H9 (cell line): ENCODE results near the gene SLC9A7. TPM values are rescaled to one million over a fixed set of nuclear protein-coding genes. Genes with fewer than 3 reads are reported as not detected.

ENCODE experiments used
- DNase-seq: peaks from one replicate; pipeline ENCODE4 v3.0.0-alpha.2; 2017
- H2AFZ ChIP-seq: one replicate; pipeline ENCODE4 v1.6.1; 2013; ENCODE audit warnings: mild to moderate bottlenecking, low read length, control low read depth, moderate library complexity
- H2AK5ac ChIP-seq: 2 replicates; pipeline ENCODE4 v1.6.1; 2013; ENCODE audit warnings: low read length, control low read depth, mixed read lengths; ENCODE audit not compliant: insufficient read length
- H2BK120ac ChIP-seq: one replicate; pipeline ENCODE4 v1.6.1; 2013; ENCODE audit warnings: low read depth, mild to moderate bottlenecking, low read length, control low read depth, inconsistent platforms; ENCODE audit not compliant: poor library complexity, severe bottlenecking
- H2BK12ac ChIP-seq: 2 replicates; pipeline ENCODE4 v1.6.1; 2013; ENCODE audit warnings: low read length, control low read depth, mixed read lengths, low read depth; ENCODE audit not compliant: insufficient read length
- H2BK15ac ChIP-seq: 2 replicates; pipeline ENCODE4 v1.6.1; 2013; ENCODE audit warnings: low read depth, low read length, control low read depth
- H2BK20ac ChIP-seq: one replicate; pipeline ENCODE4 v1.6.1; 2013; ENCODE audit warnings: low read depth, mild to moderate bottlenecking, low read length, control low read depth, inconsistent platforms; ENCODE audit not compliant: poor library complexity, severe bottlenecking
- H2BK5ac ChIP-seq: 2 replicates; pipeline ENCODE4 v1.6.1; 2013; ENCODE audit warnings: low read length, control low read depth, mixed read lengths; ENCODE audit not compliant: insufficient read length
- H3K14ac ChIP-seq: 2 replicates; pipeline ENCODE4 v1.6.1; 2013; ENCODE audit warnings: low read length, control low read depth; ENCODE audit not compliant: insufficient read depth
- H3K18ac ChIP-seq: 2 replicates; pipeline ENCODE4 v1.6.1; 2013; ENCODE audit warnings: low read depth, mild to moderate bottlenecking, mixed read lengths, low read length, control low read depth; ENCODE audit not compliant: insufficient read length
- H3K23ac ChIP-seq: 2 replicates; pipeline ENCODE4 v1.6.1; 2013; ENCODE audit warnings: low read length, control low read depth, mixed read lengths, low read depth; ENCODE audit not compliant: insufficient read length
- H3K23me2 ChIP-seq: 2 replicates; pipeline ENCODE4 v1.6.1; 2013; ENCODE audit warnings: low read depth, mild to moderate bottlenecking, mixed read lengths, low read length, control low read depth; ENCODE audit not compliant: insufficient read length, poor library complexity, severe bottlenecking
- H3K27ac ChIP-seq: 2 replicates; pipeline ENCODE4 v1.5.1; 2013; ENCODE audit warnings: low read length, control low read depth, mixed read lengths, low read depth; ENCODE audit not compliant: insufficient read length
- H3K27me3 ChIP-seq: 2 replicates; pipeline ENCODE4 v1.6.1; 2013; ENCODE audit warnings: low read length, control low read depth, inconsistent platforms; ENCODE audit not compliant: insufficient read depth
- H3K4ac ChIP-seq: 2 replicates; pipeline ENCODE4 v1.6.1; 2013; ENCODE audit warnings: low read depth, mild to moderate bottlenecking, control low read depth, inconsistent platforms, low read length, moderate library complexity
- H3K4me1 ChIP-seq: 2 replicates; pipeline ENCODE4 v1.6.1; 2013; ENCODE audit warnings: low read length, control low read depth, inconsistent platforms; ENCODE audit not compliant: insufficient read depth
- H3K4me2 ChIP-seq: 2 replicates; pipeline ENCODE4 v1.6.1; 2013; ENCODE audit warnings: low read length, control low read depth, mixed read lengths; ENCODE audit not compliant: insufficient read length, insufficient read depth
- H3K56ac ChIP-seq: 2 replicates; pipeline ENCODE4 v1.6.1; 2013; ENCODE audit warnings: low read depth, mild to moderate bottlenecking, mixed read lengths, low read length, control low read depth; ENCODE audit not compliant: insufficient read length
- H3K79me1 ChIP-seq: 2 replicates; pipeline ENCODE4 v1.6.1; 2013; ENCODE audit warnings: low read depth, mild to moderate bottlenecking, moderate library complexity, low read length, control low read depth, inconsistent platforms; ENCODE audit not compliant: insufficient read depth, poor library complexity, severe bottlenecking
- H3K79me2 ChIP-seq: 2 replicates; pipeline ENCODE4 v1.6.1; 2013; ENCODE audit warnings: low read length, control low read depth, inconsistent platforms; ENCODE audit not compliant: insufficient read depth
- H3K9ac ChIP-seq: 2 replicates; pipeline ENCODE4 v1.6.1; 2013; ENCODE audit warnings: low read length, control low read depth, mixed read lengths; ENCODE audit not compliant: insufficient read length; ENCODE audit errors: extremely low read depth
- H3K9me3 ChIP-seq: one replicate; pipeline ENCODE4 v1.6.1; 2013; ENCODE audit warnings: low read depth, low read length, inconsistent platforms; ENCODE audit not compliant: control insufficient read depth
- H3T11ph ChIP-seq: one replicate; pipeline ENCODE4 v1.6.1; 2013; ENCODE audit warnings: mild to moderate bottlenecking, low read length, control low read depth, inconsistent platforms
- H4K20me1 ChIP-seq: one replicate; pipeline ENCODE4 v1.6.1; 2013; ENCODE audit not compliant: control insufficient read depth, insufficient read length, insufficient read depth
- H4K5ac ChIP-seq: 2 replicates; pipeline ENCODE4 v1.6.1; 2013; ENCODE audit warnings: low read depth, mild to moderate bottlenecking, mixed read lengths, low read length, control low read depth; ENCODE audit not compliant: insufficient read length
- H4K8ac ChIP-seq: replicated peaks from 2 replicates; pipeline ENCODE4 v1.6.1; 2013; ENCODE audit warnings: low read length, control low read depth, mixed read lengths, low read depth; ENCODE audit not compliant: insufficient read length
- H4K91ac ChIP-seq: 2 replicates; pipeline ENCODE4 v1.6.1; 2013; ENCODE audit warnings: low read depth, mild to moderate bottlenecking, moderate library complexity, mixed read lengths, low read length, control low read depth; ENCODE audit not compliant: insufficient read length
- H3K27ac Mint-ChIP-seq, 3 experiments: 2 replicates in 2 of 3; 3 replicates in 1 of 3; pipeline ENCODE4 v1.8.0; 2020 to 2021; ENCODE audit warnings: mixed read lengths in 3 of 3, mild to moderate bottlenecking in 1 of 3, moderate library complexity in 1 of 3
- H3K27me3 Mint-ChIP-seq: 2 replicates; pipeline ENCODE4 v1.8.0; 2021; ENCODE audit warnings: low read depth, mild to moderate bottlenecking, moderate library complexity, mixed read lengths
- H3K36me3 Mint-ChIP-seq, 3 experiments: 2 replicates in 2 of 3; 3 replicates in 1 of 3; pipeline ENCODE4 v1.8.0; 2020 to 2021; ENCODE audit warnings: low read depth in 3 of 3, mixed read lengths in 3 of 3; ENCODE audit not compliant: insufficient read depth in 1 of 3
- H3K4me1 Mint-ChIP-seq, 2 experiments: 2 replicates each; pipeline ENCODE4 v1.8.0; 2020; ENCODE audit warnings: mixed read lengths in 2 of 2
- H3K4me3 Mint-ChIP-seq, 2 experiments: 2 replicates in 1 of 2; 3 replicates in 1 of 2; pipeline ENCODE4 v1.8.0; 2020 to 2021; ENCODE audit warnings: mild to moderate bottlenecking in 2 of 2, mixed read lengths in 2 of 2, moderate library complexity in 1 of 2
- H3K9me3 Mint-ChIP-seq, 2 experiments: 2 replicates in 1 of 2; 3 replicates in 1 of 2; pipeline ENCODE4 v1.8.0; 2020; ENCODE audit warnings: mild to moderate bottlenecking in 2 of 2, mixed read lengths in 2 of 2, moderate library complexity in 1 of 2
- CTCF ChIP-seq: fragments of 200-600 bp; sonication (generic); conservative IDR thresholded peaks from 3 replicates; pipeline ENCODE4 v1.8.0; 2021; ENCODE audit warnings: antibody characterized with exemption, mild to moderate bottlenecking
- WGBS: extraction: QIAGEN DNeasy Blood & Tissue Kit; methylation state at CpG from one replicate; pipeline ENCODE4 v1.1.7; 2013; ENCODE audit warnings: missing lambda C conversion rate, low lambda C conversion rate, mixed read lengths; ENCODE audit not compliant: insufficient read length; ENCODE audit errors: extremely low coverage; 5-methylcytosine and 5-hydroxymethylcytosine counted together
- total RNA-seq: library from RNA; stranded (reverse); gene quantifications from 2 replicates; pipeline ENCODE4 v1.2.1, GENCODE V29; 2021

The SLC9A7 gene
- total RNA-seq, 1 experiment from 2014 or later = 5.9 TPM

- H3K9ac ChIP-seq = no peak overlapping the region
- no peaks in the 10 kb centered on the region for H4K20me1 ChIP-seq
- H4K91ac ChIP-seq = no peak overlapping the region
- H3T11ph ChIP-seq = no peak overlapping the region
- no peak for TF ChIP-seq CTCF
- no peaks in the 10 kb centered on the region; the same call in 1 of the 2 replicates for H3K27me3 Mint-ChIP-seq
- peaks cover 57 to 64% of the 10 kb centered on the region in 2 experiments for H3K9me3 Mint-ChIP-seq
- no peak overlapping the region for H4K8ac ChIP-seq
- peaks cover 3 to 8% (median 5%) of the 10 kb centered on the region in 3 experiments; a peak in 4 of 7 replicates for H3K36me3 Mint-ChIP-seq
- peaks cover 2% of the 10 kb centered on the region for H3K79me1 ChIP-seq
- H3K56ac ChIP-seq = no peak overlapping the region
- no CpG with 5 or more reads among the region's 7 CpGs for WGBS
- no peaks in the 10 kb centered on the region; the same call in 1 of the 2 replicates for H3K4me1 ChIP-seq
- H2BK120ac ChIP-seq = no peak overlapping the region
- no peak for DNase-seq
- H2AK5ac ChIP-seq = no peak overlapping the region
- no peak overlapping the region for H3K18ac ChIP-seq
- H3K27me3 ChIP-seq = no peaks in the 10 kb centered on the region
- no peak overlapping the region for H3K4ac ChIP-seq
- no peak overlapping the region for H3K23ac ChIP-seq
- no peaks in the 10 kb centered on the region for H3K9me3 ChIP-seq
- H2BK12ac ChIP-seq = no peak overlapping the region
- H3K4me3 Mint-ChIP-seq = no peak overlapping the region
- H3K27ac ChIP-seq = no peak overlapping the region
- H2AFZ ChIP-seq = no peak overlapping the region
- H2BK5ac ChIP-seq = no peak overlapping the region
- H2BK20ac ChIP-seq = no peak overlapping the region
- no peak overlapping the region for H3K14ac ChIP-seq
- no peak overlapping the region for H3K27ac Mint-ChIP-seq
- H3K4me1 Mint-ChIP-seq = peaks cover 23 to 25% of the 10 kb centered on the region in 2 experiments
- H4K5ac ChIP-seq = no peak overlapping the region
- no peak overlapping the region for H3K4me2 ChIP-seq
- no peak overlapping the region for H2BK15ac ChIP-seq
- H3K23me2 ChIP-seq = no peaks in the 10 kb centered on the region
- H3K79me2 ChIP-seq = peaks cover 4% of the 10 kb centered on the region; the same call in 1 of the 2 replicates
Observed at GRCh38 chrX:46589977-46590723, 168.8 kb downstream of the SLC9A7 start.
